Hypothalamus (tissue), 51 donors: ENCODE data around the gene GDAP1L1.

Experiments used
- DNase-seq, 51 donors: peaks; one replicate each; lab custom pipeline; 2025; lab: John Stamatoyannopoulos, UW

Gene GDAP1L1

GRCh38 chr20:44251284-44251683 lies 4.2 kb downstream of the GDAP1L1 start:
- DNase-seq = no peak

- no peak for DNase-seq
These were observed 6.4 kb downstream of the GDAP1L1 start for GRCh38 chr20:44253528-44253927.

DNA sequence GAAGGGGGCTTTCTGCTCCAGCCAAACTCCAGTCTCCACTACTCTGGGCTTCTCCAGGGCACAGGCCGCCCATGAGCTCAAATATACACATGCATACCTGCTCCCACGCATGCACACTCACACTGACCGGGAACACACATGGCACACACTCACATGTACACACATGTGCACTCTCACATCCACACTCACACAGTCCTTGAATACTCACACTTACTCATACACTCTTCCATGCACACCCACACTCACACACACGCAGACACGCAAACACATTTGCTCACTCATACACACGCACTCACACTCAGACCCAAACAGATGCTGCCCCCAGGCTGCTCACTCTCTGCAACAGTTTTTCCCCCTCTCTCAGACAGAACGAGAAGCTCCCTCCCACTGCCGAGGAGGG lies 7.0 kb downstream of the GDAP1L1 start:
- no peak for DNase-seq

- no peak for DNase-seq
These were observed 8.8 kb downstream of the GDAP1L1 start for GRCh38 chr20:44255942-44256341.

DNA sequence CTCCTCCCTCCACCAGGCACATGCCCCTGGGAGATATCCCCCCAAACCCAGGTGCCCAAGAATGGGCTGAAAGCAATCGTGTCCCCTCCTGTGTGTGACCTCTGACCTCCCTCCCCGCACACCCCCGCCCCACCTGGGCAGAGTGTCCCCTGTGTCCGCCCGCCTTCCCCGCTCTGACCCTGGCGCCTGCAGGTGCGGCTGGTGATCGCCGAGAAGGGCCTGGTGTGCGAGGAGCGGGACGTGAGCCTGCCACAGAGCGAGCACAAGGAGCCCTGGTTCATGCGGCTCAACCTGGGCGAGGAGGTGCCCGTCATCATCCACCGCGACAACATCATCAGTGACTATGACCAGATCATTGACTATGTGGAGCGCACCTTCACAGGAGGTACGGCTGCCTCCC lies 9.9 kb downstream of the GDAP1L1 start:
- no peak for DNase-seq

DNA sequence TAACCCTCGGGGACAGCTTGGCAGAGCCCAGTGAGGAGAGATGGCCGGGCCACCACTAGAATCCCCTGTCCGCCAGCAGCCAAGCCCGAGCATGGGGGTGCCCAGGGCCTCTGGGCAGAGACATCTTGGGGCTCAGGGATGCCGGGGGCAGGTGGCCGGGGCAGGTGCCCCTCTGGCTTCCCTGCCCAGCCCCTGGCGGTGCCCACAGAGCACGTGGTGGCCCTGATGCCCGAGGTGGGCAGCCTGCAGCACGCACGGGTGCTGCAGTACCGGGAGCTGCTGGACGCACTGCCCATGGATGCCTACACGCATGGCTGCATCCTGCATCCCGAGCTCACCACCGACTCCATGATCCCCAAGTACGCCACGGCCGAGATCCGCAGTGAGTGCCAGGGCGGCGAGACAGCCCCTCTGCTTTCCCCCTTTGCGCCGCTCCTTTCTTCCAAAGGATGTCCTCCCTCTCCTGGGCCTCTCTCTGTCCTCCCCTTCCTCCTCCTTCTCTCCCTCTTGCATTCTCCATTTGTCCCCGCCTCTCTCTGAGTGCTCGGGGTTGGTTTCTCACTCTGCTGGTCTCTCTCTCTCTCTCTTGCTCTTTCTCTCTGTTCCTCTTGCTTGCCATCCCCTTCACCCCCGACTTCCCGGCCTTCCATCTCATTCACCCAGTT lies 11.2 kb downstream of the GDAP1L1 start:
- no peak for DNase-seq

GRCh38 chr20:44264287-44264686 lies 17.2 kb downstream of the GDAP1L1 start:
- DNase-seq = no peak

DNA sequence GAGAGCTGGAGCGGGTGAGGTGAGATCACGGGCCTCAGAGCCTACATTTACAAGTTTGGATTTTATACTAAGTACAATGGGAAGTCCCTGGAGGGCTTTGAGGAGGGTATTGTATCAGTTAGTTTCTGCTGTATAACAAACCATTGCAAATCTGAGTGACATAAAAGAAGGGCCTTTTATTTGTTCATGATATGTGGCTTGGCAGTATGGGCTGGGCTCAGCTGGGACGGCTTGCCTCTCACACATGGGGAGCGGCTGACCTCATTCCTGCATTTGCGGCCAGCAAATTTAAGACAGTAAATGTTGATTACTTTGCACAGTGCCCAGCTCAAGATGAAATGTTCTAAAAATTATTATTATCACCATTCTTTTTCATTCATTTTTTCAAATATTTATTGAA lies 21.7 kb downstream of the GDAP1L1 start:
- no peak for DNase-seq

- no peak for DNase-seq
These were observed 25.0 kb downstream of the GDAP1L1 start for GRCh38 chr20:44271915-44272663.

DNA sequence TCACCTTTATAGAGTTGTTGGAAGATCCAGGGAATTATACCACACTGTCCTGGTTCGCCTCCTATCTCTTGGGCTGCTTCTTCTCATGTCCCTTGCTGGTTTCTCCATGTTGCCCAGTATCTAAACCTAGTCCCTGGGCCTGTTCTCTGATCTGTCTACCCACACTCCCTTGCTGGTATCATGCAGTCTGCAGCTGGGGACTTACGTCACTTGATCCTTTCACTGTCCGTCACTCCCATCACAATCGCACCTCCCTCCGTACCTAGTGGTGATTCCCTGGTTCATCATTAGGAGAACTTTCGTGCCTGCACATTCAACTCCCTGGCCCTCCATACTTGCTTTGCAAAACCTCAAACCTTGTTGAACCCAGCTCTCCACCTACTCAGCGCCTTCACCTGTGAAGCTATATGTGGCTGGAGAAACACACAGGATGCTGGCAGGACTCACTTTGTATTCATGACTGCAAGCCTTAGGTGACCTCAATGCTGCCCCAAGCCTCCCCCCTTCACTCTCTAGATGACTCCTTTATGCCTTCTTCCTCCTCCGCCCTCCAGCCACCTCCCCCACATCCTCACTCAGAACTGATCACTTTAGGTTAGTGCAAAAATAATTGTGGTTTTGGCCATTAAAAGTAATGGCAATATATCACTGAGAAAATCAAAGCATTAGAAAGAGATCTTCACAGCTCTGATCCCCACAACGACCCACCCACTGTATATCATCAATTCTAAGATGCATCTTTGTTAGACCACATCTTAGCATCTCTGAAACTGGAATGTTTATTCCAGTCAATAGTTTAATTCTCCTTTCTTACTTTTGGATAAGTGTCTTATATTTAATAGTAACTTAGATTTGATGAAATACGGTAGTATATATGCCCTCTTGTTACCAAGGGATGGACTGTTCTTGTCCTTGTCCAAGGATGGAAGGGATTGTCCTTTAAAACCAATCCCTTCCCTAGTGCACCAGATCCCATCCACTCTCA lies 26.4 kb downstream of the GDAP1L1 start:
- no peak for DNase-seq

DNA sequence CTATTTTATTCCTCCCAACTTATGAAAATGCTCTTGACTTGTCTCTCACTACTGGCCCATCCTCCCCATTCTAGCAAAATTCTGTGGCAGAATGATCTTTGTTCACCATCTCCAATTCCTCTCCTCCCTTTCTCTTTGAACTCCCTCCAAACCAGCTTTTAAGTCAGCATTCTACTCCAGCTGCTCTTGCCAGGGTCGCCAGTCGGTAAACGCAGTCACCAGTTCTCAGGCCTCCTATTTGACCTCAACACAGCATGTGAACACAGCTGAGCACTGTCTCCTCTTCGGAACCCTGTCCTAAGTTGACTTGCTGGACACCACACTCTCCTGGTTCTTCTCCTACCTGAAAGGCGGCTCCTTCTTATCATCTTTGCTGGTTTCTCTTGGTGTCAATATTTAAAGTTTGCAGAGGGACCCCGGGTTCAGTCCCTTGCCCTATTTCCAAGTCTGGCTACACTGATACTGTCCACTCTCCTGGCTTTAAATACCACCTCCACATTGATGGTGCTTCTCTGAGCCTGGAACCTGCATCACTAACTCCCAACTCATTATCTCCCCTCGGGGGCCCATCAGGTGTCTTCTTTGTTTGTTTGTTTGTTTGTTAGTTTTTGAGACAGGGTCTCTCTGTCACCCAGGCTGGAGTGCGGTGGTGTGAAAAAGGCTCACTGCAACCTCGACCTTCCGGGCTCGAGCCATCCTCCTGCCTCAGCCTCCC lies 27.4 kb downstream of the GDAP1L1 start:
- DNase-seq = no peak

DNA sequence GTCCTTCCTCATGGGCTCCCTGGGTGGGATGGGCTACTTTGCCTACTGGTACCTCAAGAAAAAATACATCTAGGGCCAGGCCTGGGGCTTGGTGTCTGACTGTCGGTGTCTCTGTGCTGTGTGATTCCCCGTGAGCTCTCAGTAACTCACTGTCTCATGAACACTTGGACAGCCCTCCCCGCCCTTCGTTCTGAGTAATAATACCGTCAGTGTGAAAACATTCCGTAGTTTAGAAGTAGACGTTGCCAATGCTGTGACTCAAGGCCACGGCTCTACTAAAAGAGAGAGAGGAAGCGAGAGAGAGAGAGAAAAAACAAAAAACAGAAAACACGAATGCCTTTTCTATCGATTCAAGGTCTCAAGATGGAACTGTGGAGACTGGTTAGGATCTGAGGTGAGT lies 32.1 kb downstream of the GDAP1L1 start:
- peak in 1 of 51 donors; percentile 14 for DNase-seq

- no peak for DNase-seq
These were observed 33.3 kb downstream of the GDAP1L1 start for GRCh38 chr20:44280387-44280786.

- DNase-seq = no peak
These were observed 35.1 kb downstream of the GDAP1L1 start for GRCh38 chr20:44282192-44282591.

- no peak for DNase-seq
These were observed 36.9 kb downstream of the GDAP1L1 start for GRCh38 chr20:44284032-44284431.

GRCh38 chr20:44287272-44288097 lies 40.4 kb downstream of the GDAP1L1 start:
- no peak for DNase-seq

GRCh38 chr20:44288252-44288651 lies 41.1 kb downstream of the GDAP1L1 start:
- DNase-seq = no peak

DNA sequence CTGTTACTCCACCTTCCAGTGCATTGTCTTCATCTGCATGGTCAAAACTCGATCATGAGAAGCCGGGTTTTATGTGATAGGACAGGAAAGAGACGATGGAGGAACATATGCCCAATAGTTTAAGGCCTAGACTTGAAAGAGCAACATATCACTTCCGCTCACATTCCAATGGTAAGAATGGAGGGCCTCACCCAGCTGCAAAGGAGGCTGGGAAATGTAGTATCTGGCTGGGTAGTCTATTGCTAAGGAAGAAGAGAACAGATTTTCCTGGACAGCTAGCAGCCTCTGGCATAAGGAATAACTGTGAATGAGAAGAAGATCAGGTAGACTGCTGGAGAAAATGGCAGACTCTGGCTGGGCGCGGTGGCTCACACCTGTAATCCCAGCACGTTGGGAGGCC lies 44.6 kb downstream of the GDAP1L1 start:
- DNase-seq = no peak

- DNase-seq = no peak
These were observed 48.9 kb downstream of the GDAP1L1 start for GRCh38 chr20:44296011-44296410.

- no peak for DNase-seq
These were observed 50.6 kb downstream of the GDAP1L1 start for GRCh38 chr20:44297721-44298120.
